H1 (cell line): ENCODE results near the gene FLT4. TPM values are rescaled to one million over a fixed set of nuclear protein-coding genes. Genes with fewer than 3 reads are reported as not detected.

Source experiments
- ATF2 ChIP-seq: IDR thresholded peaks from 2 replicates; pipeline ENCODE4 v1.6.1; 2012; ENCODE audit warnings: low read length, inconsistent platforms
- ATF3 ChIP-seq: IDR thresholded peaks from 2 replicates; pipeline ENCODE4 v1.6.1; 2011; ENCODE audit warnings: low read depth, mild to moderate bottlenecking, low read length; ENCODE audit not compliant: insufficient read depth
- CEBPB ChIP-seq: IDR thresholded peaks from 2 replicates; pipeline ENCODE4 v1.6.1; 2012; ENCODE audit warnings: low read depth, low read length
- EP300 ChIP-seq, 2 experiments: IDR thresholded peaks; 1 replicate in 1 of 2; 2 replicates in 1 of 2; pipeline ENCODE4 v1.6.1; 2011 to 2012; ENCODE audit warnings: low read depth in 2 of 2, low read length in 2 of 2, mild to moderate bottlenecking in 2 of 2, borderline replicate concordance in 1 of 2, inconsistent platforms in 1 of 2, moderate library complexity in 1 of 2
- FOSL1 ChIP-seq: IDR thresholded peaks from 2 replicates; pipeline ENCODE4 v1.6.1; 2011; ENCODE audit warnings: mild to moderate bottlenecking, low read depth, low read length, moderate library complexity; ENCODE audit not compliant: insufficient read depth
- MAFK ChIP-seq: IDR thresholded peaks from 2 replicates; pipeline ENCODE4 v1.6.1; 2012; ENCODE audit warnings: low read depth, mild to moderate bottlenecking, improper control_type of control experiment, low read length
- MAX ChIP-seq: IDR thresholded peaks from 2 replicates; pipeline ENCODE4 v1.6.1; 2012; ENCODE audit warnings: inconsistent platforms
- TAF1 ChIP-seq: IDR thresholded peaks from 2 replicates; pipeline ENCODE4 v1.6.1; 2011; ENCODE audit warnings: mild to moderate bottlenecking, low read depth, low read length
- TAF7 ChIP-seq: optimal IDR thresholded peaks from 2 replicates; pipeline ENCODE3; 2011; ENCODE audit warnings: low read depth, mild to moderate bottlenecking, inconsistent platforms, low read length, moderate library complexity, borderline replicate concordance
- polyA plus RNA-seq, 7 experiments: library from polyadenylated mRNA; depleted of rRNA in 3 of 7; stranded (reverse) in 5 of 7; unstranded in 2 of 7; fragments of >200 nt in 5 of 7; fragments of 200-250 nt in 2 of 7; gene quantifications; 1 replicate in 5 of 7; 2 replicates in 1 of 7; 4 replicates in 1 of 7; pipeline versions ENCODE4 v1.2.1 to v1.2.3, GENCODE V29; 2011 to 2013; ENCODE audit warnings: missing spikeins in 2 of 7, mixed read lengths in 2 of 7
- total RNA-seq: library from RNA; stranded (reverse); fragmentation: NEBNext Ultra II Directional; extraction: Animal tissue kit (Norgen Biotek cat#: 25700); gene quantifications from 2 replicates; pipeline ENCODE4 v1.2.1, GENCODE V29; 2021

Gene FLT4
- total and polyA plus RNA-seq, 2 of the 8 experiments (the other 6 are each of a cell fraction or from before 2014, with no cell fraction given) = 6.5 to 7.7 TPM

GRCh38 chr5:180630426-180630825, 19.0 kb downstream of the FLT4 start (continued):
- no peak for TF ChIP-seq ATF2
- TF ChIP-seq ATF3 = no peak
- no peak for TF ChIP-seq TAF1
- TF ChIP-seq FOSL1 = no peak
- TF ChIP-seq TAF7 = no peak
- TF ChIP-seq MAFK = no peak
- no peak for TF ChIP-seq MAX
- no peak for TF ChIP-seq EP300 (IDR thresholded peaks at IDR 0.05; ENCODE audit: borderline replicate concordance in 1 of 2, low read depth in 2 of 2, low read length in 2 of 2)
- TF ChIP-seq CEBPB = no peak
